Peyer's patch (tissue), 4 donors: ENCODE data around the gene PBX2. TPM values are rescaled to one million over a fixed set of nuclear protein-coding genes. Genes with fewer than 3 reads are reported as not detected.
A peak's percentile ranks its signal among the peaks of the same experiment; 100 is the strongest.

Experiments
- DNase-seq, 3 donors: peaks; one replicate each; pipeline ENCODE4 v3.0.0-alpha.2; 2017 to 2019
- H3K27ac ChIP-seq, 4 donors: fragments of 200-600 bp; sonication (generic); one replicate each; pipeline ENCODE4 v1.5.1; 2016 to 2019
- H3K27me3 ChIP-seq, 2 donors: fragments of 200-600 bp; sonication (generic); one replicate each; pipeline ENCODE4 v1.5.1; 2019
- H3K36me3 ChIP-seq, 3 donors: fragments of 200-600 bp; sonication (generic); one replicate each; pipeline ENCODE4 v1.5.1; 2016 to 2019
- H3K4me1 ChIP-seq, 4 donors: fragments of 200-600 bp; sonication (generic); one replicate each; pipeline ENCODE4 v1.5.1; 2016 to 2019
- H3K4me3 ChIP-seq, 4 donors: fragments of 200-600 bp; sonication (generic); 1 replicate in 3 of 4; 2 replicates in 1 of 4; pipeline ENCODE4 v1.5.1; 2016 to 2019; ENCODE audit warnings: mild to moderate bottlenecking in 1 of 4
- H3K9me3 ChIP-seq, 4 donors: fragments of 200-600 bp; sonication (generic); one replicate each; pipeline ENCODE4 v1.5.1; 2016 to 2019; ENCODE audit warnings: mild to moderate bottlenecking in 1 of 4
- CTCF ChIP-seq, 6 experiments: fragments of 450-650 bp in 4 of 6; fragments of 200-600 bp in 2 of 6; sonication (generic) in 1 of 6; IDR thresholded peaks; one replicate each; pipeline ENCODE4 v1.5.1; 2017 to 2019; ENCODE audit warnings: antibody characterized with exemption in 6 of 6, mild to moderate bottlenecking in 3 of 6, moderate library complexity in 1 of 6
- POLR2A ChIP-seq, 2 donors: fragments of 450-650 bp; IDR thresholded peaks; one replicate each; pipeline ENCODE4 v1.5.1; 2017; ENCODE audit warnings: antibody characterized with exemption in 2 of 2, mild to moderate bottlenecking in 2 of 2, moderate library complexity in 2 of 2
- total RNA-seq, 4 donors: library from RNA; depleted of rRNA; stranded (reverse); fragments of >200 nt; gene quantifications; one replicate each; pipeline ENCODE4 v1.1.0, GENCODE V29; 2016

Gene PBX2
- 10 to 100 TPM; 33.3 to 74.3 (median 64.4) TPM for total RNA-seq

GRCh38 chr6:32190054-32190851, at the start of gene PBX2:
TSS of gene PBX2 (minus strand) at chr6:32190202. CDS start at chr6:32189915, 287 bp downstream.
- DNase-seq = peak; percentile 90 to 97 (median 96)
- TF ChIP-seq CTCF (IDR thresholded peaks at IDR 0.05) (no peak), POLR2A (IDR thresholded peaks at IDR 0.05) (peak; percentile 24 to 78)
- Histone ChIP-seq H3K27me3 (no peaks in the 10 kb centered on the region), H3K36me3 (peaks cover 0 to 23% (median 0%) of the 10 kb centered on the region in 3 donors), H3K4me3 (peak within 1 kb of the TSS; percentile 59 to 92 (median 76)), H3K4me1 (peaks cover 3 to 62% (median 12%) of the 10 kb centered on the region in 4 donors), H3K9me3 (no peaks in the 10 kb centered on the region), H3K27ac (peak within 1 kb of the TSS; percentile 90 to 98 (median 94))

- no peaks in the 10 kb centered on the region for H3K4me1 ChIP-seq
- no peaks in the 10 kb centered on the region for H3K27me3 ChIP-seq
- H3K36me3 ChIP-seq = no peaks in the 10 kb centered on the region
- no peaks in the 10 kb centered on the region for H3K9me3 ChIP-seq
- no peak for DNase-seq
- no peak overlapping the region for H3K4me3 ChIP-seq
- H3K27ac ChIP-seq = no peak overlapping the region
- TF ChIP-seq CTCF (IDR thresholded peaks at IDR 0.05) (no peak), POLR2A (IDR thresholded peaks at IDR 0.05) (no peak)
Measured at GRCh38 chr6:32239462-32239861, 49.5 kb upstream of the PBX2 start.

- TF ChIP-seq CTCF (IDR thresholded peaks at IDR 0.05) (no peak), POLR2A (IDR thresholded peaks at IDR 0.05) (no peak)
- Histone ChIP-seq H3K27ac (peak overlapping the region in 1 of 4 donors; percentile 39), H3K36me3 (no peaks in the 10 kb centered on the region), H3K27me3 (no peaks in the 10 kb centered on the region), H3K9me3 (no peaks in the 10 kb centered on the region), H3K4me1 (no peaks in the 10 kb centered on the region), H3K4me3 (no peak overlapping the region)
- DNase-seq = no peak
Measured at GRCh38 chr6:32234934-32235333, 44.9 kb upstream of the PBX2 start.

GRCh38 chr6:32226434-32226833, 36.4 kb upstream of the PBX2 start:
- Histone ChIP-seq H3K27me3 (no peaks in the 10 kb centered on the region), H3K27ac (peak overlapping the region in 1 of 4 donors; percentile 50), H3K4me3 (no peak overlapping the region), H3K4me1 (peaks cover 0 to 7% (median 0%) of the 10 kb centered on the region in 4 donors), H3K36me3 (no peaks in the 10 kb centered on the region), H3K9me3 (no peaks in the 10 kb centered on the region)
- no peak for TF ChIP-seq POLR2A (IDR thresholded peaks at IDR 0.05)
- TF ChIP-seq CTCF (IDR thresholded peaks at IDR 0.05) = no peak
- DNase-seq = peak in 1 of 3 donors; percentile 31

GRCh38 chr6:32224696-32225095, 34.7 kb upstream of the PBX2 start:
- Histone ChIP-seq H3K27me3 (no peaks in the 10 kb centered on the region), H3K4me3 (no peak overlapping the region), H3K27ac (peak overlapping the region in 2 of 4 donors; percentile 3 to 63), H3K9me3 (no peaks in the 10 kb centered on the region), H3K4me1 (peaks cover 0 to 7% (median 0%) of the 10 kb centered on the region in 4 donors), H3K36me3 (no peaks in the 10 kb centered on the region)
- peak in 2 of 3 donors; percentile 65 to 69 for DNase-seq
- TF ChIP-seq CTCF (IDR thresholded peaks at IDR 0.05) (no peak), POLR2A (IDR thresholded peaks at IDR 0.05) (no peak)
